DOHH2 (cell line): ENCODE data around the gene CRACR2A.

Experiments
- EZH2phosphoT487 ChIP-seq: fragments of 200-600 bp; sonication (generic); IDR thresholded peaks from 2 replicates; pipeline ENCODE4 v1.6.1; 2017; ENCODE audit warnings: borderline replicate concordance, mild to moderate bottlenecking, antibody characterized with exemption, low read length, moderate library complexity, mixed read lengths
- TF ChIP-seq, protein P1 (sequence below): fragments of 200-600 bp; sonication (generic); IDR thresholded peaks from one replicate; pipeline ENCODE4 v1.5.1; 2014; ENCODE audit warnings: antibody characterized with exemption, mild to moderate bottlenecking, low read depth, low read length; ENCODE audit not compliant: poor library complexity, severe bottlenecking

DNA sequence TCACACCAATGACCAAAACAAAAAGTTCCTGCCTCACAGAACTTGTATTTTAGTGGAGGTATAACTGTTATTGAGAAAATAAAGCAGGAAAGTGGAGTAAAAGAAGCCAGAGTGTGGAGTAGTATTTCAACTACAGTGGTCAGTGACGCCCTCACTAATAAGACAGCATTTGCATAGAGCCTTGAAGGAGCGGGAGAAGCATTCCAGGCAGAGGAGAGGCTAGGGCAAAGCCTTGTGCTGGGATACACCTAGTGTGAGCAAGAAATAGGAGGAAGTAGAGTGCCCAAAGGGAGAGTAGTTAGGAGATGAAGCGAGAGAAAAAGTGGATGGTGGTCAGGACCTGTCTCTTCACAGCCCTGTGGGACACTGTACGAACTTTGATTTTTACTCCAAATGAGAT is 107.8 kb downstream of the CRACR2A start:
- TF ChIP-seq EZH2phosphoT487, result no peak
- TF ChIP-seq, protein P1, sequence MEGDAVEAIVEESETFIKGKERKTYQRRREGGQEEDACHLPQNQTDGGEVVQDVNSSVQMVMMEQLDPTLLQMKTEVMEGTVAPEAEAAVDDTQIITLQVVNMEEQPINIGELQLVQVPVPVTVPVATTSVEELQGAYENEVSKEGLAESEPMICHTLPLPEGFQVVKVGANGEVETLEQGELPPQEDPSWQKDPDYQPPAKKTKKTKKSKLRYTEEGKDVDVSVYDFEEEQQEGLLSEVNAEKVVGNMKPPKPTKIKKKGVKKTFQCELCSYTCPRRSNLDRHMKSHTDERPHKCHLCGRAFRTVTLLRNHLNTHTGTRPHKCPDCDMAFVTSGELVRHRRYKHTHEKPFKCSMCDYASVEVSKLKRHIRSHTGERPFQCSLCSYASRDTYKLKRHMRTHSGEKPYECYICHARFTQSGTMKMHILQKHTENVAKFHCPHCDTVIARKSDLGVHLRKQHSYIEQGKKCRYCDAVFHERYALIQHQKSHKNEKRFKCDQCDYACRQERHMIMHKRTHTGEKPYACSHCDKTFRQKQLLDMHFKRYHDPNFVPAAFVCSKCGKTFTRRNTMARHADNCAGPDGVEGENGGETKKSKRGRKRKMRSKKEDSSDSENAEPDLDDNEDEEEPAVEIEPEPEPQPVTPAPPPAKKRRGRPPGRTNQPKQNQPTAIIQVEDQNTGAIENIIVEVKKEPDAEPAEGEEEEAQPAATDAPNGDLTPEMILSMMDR, result no peak
